Measurements from ENCODE around the gene RTF2. TPM values are rescaled to one million over a fixed set of nuclear protein-coding genes. Genes with fewer than 3 reads are reported as not detected.

RTF2 gene
- total and polyA plus RNA-seq, 8 donors = 24.3 to 55.4 (median 28.1) TPM

- Histone ChIP-seq H3K4me3 (no peak overlapping the region), H3K27me3 (no peaks in the 10 kb centered on the region), H3K4me1 (no peaks in the 10 kb centered on the region), H3K9me3 (no peaks in the 10 kb centered on the region), H3K36me3 (peaks cover 0 to 2% (median 0%) of the 10 kb centered on the region in 3 donors), H3K27ac (no peak overlapping the region)
- WGBS, 2 donors = 95 to 96% methylated on average over 10 of the region's 10 CpGs
- FAIRE-seq = no peak
- DNase-seq = no peak
- no peak for ATAC-seq
- no peak for TF ChIP-seq CTCF (IDR thresholded peaks at IDR 0.05)
- intact Hi-C loops (cut with DNase I) = no loop called here
Measured at GRCh38 chr20:56511926-56512325, 43.5 kb downstream of the RTF2 start.

- FAIRE-seq = no peak
- DNase-seq = no peak
- no peak overlapping the region for H3K4me3 ChIP-seq
- WGBS, 2 donors = 94% methylated on average over 22 of the region's 22 CpGs
- H3K9me3 ChIP-seq = no peaks in the 10 kb centered on the region
- no peak for ATAC-seq
- H3K36me3 ChIP-seq = peaks cover 9 to 16% (median 14%) of the 10 kb centered on the region in 3 donors
- no peak overlapping the region for H3K27ac ChIP-seq
- intact Hi-C loops (cut with DNase I) = no loop called here
- no peak for TF ChIP-seq CTCF (IDR thresholded peaks at IDR 0.05)
- H3K4me1 ChIP-seq = no peaks in the 10 kb centered on the region
- H3K27me3 ChIP-seq = no peaks in the 10 kb centered on the region
Measured at GRCh38 chr20:56513161-56514150, 45.0 kb downstream of the RTF2 start.

- Histone ChIP-seq H3K27me3 (no peaks in the 10 kb centered on the region), H3K4me1 (no peaks in the 10 kb centered on the region), H3K4me3 (no peak overlapping the region), H3K36me3 (peaks cover 15 to 34% (median 24%) of the 10 kb centered on the region in 3 donors), H3K9me3 (no peaks in the 10 kb centered on the region), H3K27ac (no peak overlapping the region)
- no peak for FAIRE-seq
- 94 to 96% methylated on average over 5 of the region's 5 CpGs for WGBS, 2 donors
- no peak for TF ChIP-seq CTCF (IDR thresholded peaks at IDR 0.05)
- intact Hi-C loops (cut with DNase I) = no loop called here
- ATAC-seq = no peak
- no peak for DNase-seq
Measured at GRCh38 chr20:56516631-56517030, 48.2 kb downstream of the RTF2 start.

GRCh38 chr20:56517211-56517610 is 48.8 kb downstream of the RTF2 start:
- WGBS, 2 donors = 94 to 99% methylated on average over 7 of the region's 7 CpGs
- H3K27me3 ChIP-seq = no peaks in the 10 kb centered on the region
- FAIRE-seq (no peak), ATAC-seq (no peak), DNase-seq (no peak)
- intact Hi-C loops (cut with DNase I) = no loop called here
- no peaks in the 10 kb centered on the region for H3K4me1 ChIP-seq
- no peak overlapping the region for H3K27ac ChIP-seq
- peaks cover 15 to 34% (median 24%) of the 10 kb centered on the region in 3 donors for H3K36me3 ChIP-seq
- H3K4me3 ChIP-seq = no peak overlapping the region
- no peaks in the 10 kb centered on the region for H3K9me3 ChIP-seq
- no peak for TF ChIP-seq CTCF (IDR thresholded peaks at IDR 0.05)

GRCh38 chr20:56517641-56518040 is 49.2 kb downstream of the RTF2 start:
- DNase-seq (no peak), ATAC-seq (no peak), FAIRE-seq (no peak)
- H3K4me3 ChIP-seq = no peak overlapping the region
- H3K27ac ChIP-seq = no peak overlapping the region
- no peaks in the 10 kb centered on the region for H3K27me3 ChIP-seq
- TF ChIP-seq CTCF (IDR thresholded peaks at IDR 0.05) = no peak
- H3K9me3 ChIP-seq = no peaks in the 10 kb centered on the region
- H3K36me3 ChIP-seq = peaks cover 15 to 34% (median 24%) of the 10 kb centered on the region in 3 donors
- intact Hi-C loops (cut with DNase I) = no loop called here
- no peaks in the 10 kb centered on the region for H3K4me1 ChIP-seq
- WGBS, 2 donors = 92 to 93% methylated on average over 8 of the region's 8 CpGs
